DOHH2 (cell line): ENCODE data around the gene STX18.

ENCODE experiments used
- EZH2phosphoT487 ChIP-seq: fragments of 200-600 bp; sonication (generic); IDR thresholded peaks from 2 replicates; pipeline ENCODE4 v1.6.1; 2017; ENCODE audit warnings: borderline replicate concordance, mild to moderate bottlenecking, antibody characterized with exemption, low read length, moderate library complexity, mixed read lengths
- TF ChIP-seq, protein P1 (sequence below): fragments of 200-600 bp; sonication (generic); IDR thresholded peaks from one replicate; pipeline ENCODE4 v1.5.1; 2014; ENCODE audit warnings: antibody characterized with exemption, mild to moderate bottlenecking, low read depth, low read length; ENCODE audit not compliant: poor library complexity, severe bottlenecking

DNA sequence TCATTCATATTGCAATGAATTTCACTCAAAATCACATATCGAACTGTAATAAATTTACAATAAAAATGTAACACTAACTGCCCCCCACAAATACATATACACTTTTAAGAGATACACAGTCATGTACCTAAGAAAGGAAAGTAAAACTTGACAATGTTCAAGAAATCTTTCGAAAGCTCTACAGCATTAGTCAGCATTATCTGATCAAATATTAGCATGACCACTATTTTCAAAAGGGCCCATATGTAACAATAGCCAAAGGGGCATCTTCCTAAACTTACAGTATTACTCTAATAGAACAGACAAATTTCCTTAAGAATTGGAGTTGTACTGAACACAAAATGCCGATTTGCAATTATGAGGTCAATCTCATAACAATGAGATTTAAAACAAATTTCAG, 51.8 kb downstream of the STX18 start:
- TF ChIP-seq, protein P1, sequence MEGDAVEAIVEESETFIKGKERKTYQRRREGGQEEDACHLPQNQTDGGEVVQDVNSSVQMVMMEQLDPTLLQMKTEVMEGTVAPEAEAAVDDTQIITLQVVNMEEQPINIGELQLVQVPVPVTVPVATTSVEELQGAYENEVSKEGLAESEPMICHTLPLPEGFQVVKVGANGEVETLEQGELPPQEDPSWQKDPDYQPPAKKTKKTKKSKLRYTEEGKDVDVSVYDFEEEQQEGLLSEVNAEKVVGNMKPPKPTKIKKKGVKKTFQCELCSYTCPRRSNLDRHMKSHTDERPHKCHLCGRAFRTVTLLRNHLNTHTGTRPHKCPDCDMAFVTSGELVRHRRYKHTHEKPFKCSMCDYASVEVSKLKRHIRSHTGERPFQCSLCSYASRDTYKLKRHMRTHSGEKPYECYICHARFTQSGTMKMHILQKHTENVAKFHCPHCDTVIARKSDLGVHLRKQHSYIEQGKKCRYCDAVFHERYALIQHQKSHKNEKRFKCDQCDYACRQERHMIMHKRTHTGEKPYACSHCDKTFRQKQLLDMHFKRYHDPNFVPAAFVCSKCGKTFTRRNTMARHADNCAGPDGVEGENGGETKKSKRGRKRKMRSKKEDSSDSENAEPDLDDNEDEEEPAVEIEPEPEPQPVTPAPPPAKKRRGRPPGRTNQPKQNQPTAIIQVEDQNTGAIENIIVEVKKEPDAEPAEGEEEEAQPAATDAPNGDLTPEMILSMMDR = no peak
- no peak for TF ChIP-seq EZH2phosphoT487
